Body of pancreas (tissue), 4 donors: ENCODE measurements around the gene LYL1. TPM values are rescaled to one million over a fixed set of nuclear protein-coding genes. Genes with fewer than 3 reads are reported as not detected.
A peak's percentile ranks its signal among the peaks of the same experiment; 100 is the strongest.

Experiments used
- ATAC-seq: fragments of 150-250 bp; one replicate; pipeline ENCODE4 v1.9.1; 2016
- DNase-seq, 4 donors: peaks; one replicate each; pipeline ENCODE4 v3.0.0-alpha.2; 2019
- H3K27ac ChIP-seq, 4 donors: fragments of 200-600 bp; sonication (generic); 1 replicate in 3 of 4; 2 replicates in 1 of 4; pipeline versions ENCODE4 v1.5.1 to v1.6.1; 2016 to 2019; ENCODE audit warnings: mild to moderate bottlenecking in 1 of 4, mixed read lengths in 1 of 4, moderate library complexity in 1 of 4
- H3K27me3 ChIP-seq, 2 donors: fragments of 200-600 bp; sonication (generic); one replicate each; pipeline ENCODE4 v1.6.0; 2016; ENCODE audit warnings: mild to moderate bottlenecking in 1 of 2
- H3K36me3 ChIP-seq, 2 donors: fragments of 200-600 bp; sonication (generic); replicated peaks in 1 of 2; 2 replicates each; pipeline ENCODE4 v1.5.1; 2016; ENCODE audit warnings: low read depth in 2 of 2; ENCODE audit not compliant: insufficient read depth in 1 of 2
- H3K4me1 ChIP-seq: fragments of 200-600 bp; sonication (generic); one replicate; pipeline ENCODE4 v1.6.0; 2016
- H3K4me3 ChIP-seq, 2 donors: fragments of 200-600 bp; sonication (generic); 1 replicate in 1 of 2; 2 replicates in 1 of 2; pipeline ENCODE4 v1.5.1; 2016 to 2019
- H3K9me3 ChIP-seq, 3 donors: fragments of 200-600 bp; sonication (generic); 1 replicate in 2 of 3; 2 replicates in 1 of 3; pipeline ENCODE4 v1.5.1; 2016
- CTCF ChIP-seq, 7 experiments: fragments of 450-650 bp in 4 of 7; fragments of 200-600 bp in 3 of 7; sonication (generic) in 3 of 7; IDR thresholded peaks; one replicate each; pipeline ENCODE4 v1.5.1; 2016 to 2019; ENCODE audit warnings: antibody characterized with exemption in 7 of 7
- POLR2A ChIP-seq, 3 donors: fragments of 450-650 bp; IDR thresholded peaks; one replicate each; pipeline ENCODE4 v1.6.1; 2016; ENCODE audit warnings: antibody characterized with exemption in 3 of 3, mild to moderate bottlenecking in 2 of 3
- WGBS, 2 donors: methylation state at CpG; one replicate each; pipeline ENCODE4 v1.1.5; 2017; 5-methylcytosine and 5-hydroxymethylcytosine counted together
- intact Hi-C: fragments of 100-400 bp; cut with DNase I; formaldehyde crosslinking; loops from one replicate; pipeline ENCODE4 v1.15.1; 2023
- total RNA-seq, 2 donors: library from RNA; depleted of rRNA; stranded (reverse); fragments of >200 nt; gene quantifications; one replicate each; pipeline ENCODE4 v1.1.0, GENCODE V29; 2016

The LYL1 gene
- total RNA-seq, 2 donors from 2014 or later: 3.4 to 6.9 TPM

- DNase-seq: no peak
- TF ChIP-seq POLR2A (IDR thresholded peaks at IDR 0.05) (no peak), CTCF (IDR thresholded peaks at IDR 0.05) (peak in 1 of 7 experiments; percentile 7)
- ATAC-seq: no peak
- Histone ChIP-seq H3K4me3 (no peak overlapping the region), H3K9me3 (no peaks in the 10 kb centered on the region), H3K4me1 (no peaks in the 10 kb centered on the region), H3K27me3 (no peaks in the 10 kb centered on the region), H3K27ac (no peak overlapping the region), H3K36me3 (no peaks in the 10 kb centered on the region)
- intact Hi-C loops: no loop called here
- WGBS, 2 donors: 80 to 91% methylated on average over 1 to 5 of the region's 5 CpGs
Measured at GRCh38 chr19:13089139-13089856, 13.4 kb downstream of the LYL1 start.

DNA sequence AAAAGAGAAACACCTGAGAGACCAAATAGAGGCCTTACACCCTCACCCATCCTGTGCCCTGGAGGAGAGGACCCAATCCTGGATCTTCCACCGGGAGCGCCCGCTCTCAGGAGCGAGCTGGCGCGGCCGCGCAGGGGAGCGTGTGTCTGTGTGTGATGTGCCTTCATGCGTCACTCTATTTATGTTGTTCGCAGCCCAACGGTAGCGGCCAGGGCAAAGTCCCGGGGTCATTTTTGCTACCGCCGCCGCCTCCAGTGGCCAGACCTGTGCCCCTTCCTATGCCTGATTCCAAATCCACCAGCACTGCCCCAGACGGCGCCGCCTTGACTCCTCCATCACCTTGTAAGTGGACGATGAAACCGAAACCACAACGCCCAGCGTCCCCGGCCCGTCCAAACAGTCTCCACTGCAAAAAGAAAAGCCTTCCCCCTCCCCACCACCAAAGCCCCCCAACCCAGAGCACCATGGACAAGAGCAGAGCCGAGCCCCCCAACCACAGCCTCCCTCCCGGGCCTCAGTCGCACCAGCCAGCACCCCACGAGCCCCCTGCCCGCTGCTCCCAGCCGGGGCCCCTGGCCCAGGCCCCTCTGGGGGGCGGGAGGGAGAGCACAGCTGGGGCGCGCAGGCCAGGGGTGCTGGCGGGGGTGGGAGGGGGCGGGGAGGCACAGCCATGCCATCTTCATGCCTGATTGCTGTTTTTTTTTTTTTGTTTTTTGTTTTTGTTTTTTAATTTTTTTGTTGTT lies 14.7 kb downstream of the LYL1 start:
- Histone ChIP-seq H3K4me3 (no peak overlapping the region), H3K9me3 (no peaks in the 10 kb centered on the region), H3K4me1 (no peaks in the 10 kb centered on the region), H3K27me3 (no peaks in the 10 kb centered on the region), H3K27ac (no peak overlapping the region), H3K36me3 (no peaks in the 10 kb centered on the region)
- DNase-seq (no peak), ATAC-seq (no peak)
- no peak for TF ChIP-seq CTCF (IDR thresholded peaks at IDR 0.05)
- no peak for TF ChIP-seq POLR2A (IDR thresholded peaks at IDR 0.05)
- 86 to 93% methylated on average over 35 of the region's 37 CpGs for WGBS, 2 donors
- intact Hi-C loops: no loop called here

GRCh38 chr19:13087295-13087694 lies 15.4 kb downstream of the LYL1 start:
- peaks cover 5% of the 10 kb centered on the region for H3K4me1 ChIP-seq
- H3K4me3 ChIP-seq: no peak overlapping the region
- DNase-seq (no peak), ATAC-seq (no peak)
- no peaks in the 10 kb centered on the region for H3K27me3 ChIP-seq
- no peaks in the 10 kb centered on the region for H3K36me3 ChIP-seq
- no peaks in the 10 kb centered on the region for H3K9me3 ChIP-seq
- no peak for TF ChIP-seq POLR2A (IDR thresholded peaks at IDR 0.05)
- no peak for TF ChIP-seq CTCF (IDR thresholded peaks at IDR 0.05)
- 90 to 95% methylated on average over 8 to 12 of the region's 12 CpGs for WGBS, 2 donors
- no peak overlapping the region for H3K27ac ChIP-seq
- intact Hi-C loops: no loop called here

DNA sequence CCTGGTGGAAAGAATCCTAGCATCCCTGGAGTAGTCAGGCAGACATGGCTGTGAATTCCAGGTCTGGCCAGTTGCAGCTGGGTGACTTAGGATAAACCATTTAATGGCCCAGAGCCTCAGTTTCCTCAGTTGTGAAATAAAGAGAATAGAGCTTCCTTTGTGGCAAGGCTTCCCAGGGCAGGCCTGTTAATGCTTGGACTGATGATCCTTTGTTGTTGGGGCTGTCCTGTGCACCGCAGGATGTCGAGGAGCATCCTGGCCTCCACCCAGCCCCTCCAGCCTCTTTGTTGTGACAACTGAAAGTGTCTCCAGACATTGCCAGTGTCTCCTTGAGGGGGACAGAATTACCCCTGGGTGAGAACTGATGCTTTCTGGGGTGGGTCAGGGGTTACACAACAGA lies 16.3 kb downstream of the LYL1 start:
- DNase-seq (no peak), ATAC-seq (no peak)
- Histone ChIP-seq H3K9me3 (no peaks in the 10 kb centered on the region), H3K4me3 (no peak overlapping the region), H3K27me3 (no peaks in the 10 kb centered on the region), H3K36me3 (no peaks in the 10 kb centered on the region), H3K4me1 (peaks cover 8% of the 10 kb centered on the region), H3K27ac (no peak overlapping the region)
- 100% methylated on average over 2 of the region's 2 CpGs; no CpG with 5 or more reads in 1 of the 2 donors for WGBS, 2 donors
- intact Hi-C loops: no loop called here
- TF ChIP-seq POLR2A (IDR thresholded peaks at IDR 0.05): no peak
- no peak for TF ChIP-seq CTCF (IDR thresholded peaks at IDR 0.05)
